SK-N-SH (cell line): ENCODE measurements around the gene GALM. TPM values are rescaled to one million over a fixed set of nuclear protein-coding genes. Genes with fewer than 3 reads are reported as not detected.

Source experiments
- CTCF ChIA-PET: fragments of 300-600, 350-600 bp; formaldehyde crosslinking; extraction: SDS; loops from one replicate; lab custom pipeline; 2021; lab: Yijun Ruan, JAX
- POLR2A ChIA-PET: fragments of 350-600 bp; sonication (Branson Sonifier 250); formaldehyde crosslinking; extraction: SDS; loops from one replicate; lab custom pipeline; 2020; ENCODE audit warnings: antibody characterized with exemption, inconsistent platforms; lab: Yijun Ruan, JAX
- DNase-seq: peaks from one replicate; pipeline ENCODE4 v3.0.0; 2012
- H2AFZ ChIP-seq: fragments of 200-600 bp; sonication (generic); 2 replicates; pipeline ENCODE4 v1.8.1; 2016; ENCODE audit warnings: antibody characterized with exemption, mild to moderate bottlenecking, low read depth
- H3F3A ChIP-seq: fragments of 200-600 bp; sonication (generic); replicated peaks from 2 replicates; pipeline ENCODE3; 2016; ENCODE audit warnings: antibody characterized with exemption, mild to moderate bottlenecking; ENCODE audit not compliant: insufficient read depth
- H3K27ac ChIP-seq, 2 experiments: fragments of 200-500 bp in 1 of 2; fragments of 200-600 bp in 1 of 2; sonication (Bioruptor generic) in 1 of 2; sonication (generic), shearing (Covaris generic) in 1 of 2; 2 replicates each; pipeline versions ENCODE4 v1.5.1 to v1.6.1; 2014 to 2016; ENCODE audit warnings: low read depth in 2 of 2, inconsistent platforms in 1 of 2, low read length in 1 of 2, mild to moderate bottlenecking in 1 of 2, mixed read lengths in 1 of 2
- H3K27me3 ChIP-seq: fragments of 200-600 bp; sonication (generic), shearing (Covaris generic); 2 replicates; pipeline ENCODE4 v1.6.1; 2016; ENCODE audit warnings: mixed run types; ENCODE audit not compliant: insufficient read depth
- H3K36me3 ChIP-seq, 2 experiments: fragments of 200-500 bp in 1 of 2; fragments of 200-600 bp in 1 of 2; sonication (Bioruptor generic) in 1 of 2; sonication (generic) in 1 of 2; replicated peaks in 1 of 2; 2 replicates each; pipeline versions ENCODE3 to v1.5.1; 2014 to 2016; ENCODE audit warnings: low read length in 1 of 2, mild to moderate bottlenecking in 1 of 2; ENCODE audit not compliant: insufficient read depth in 2 of 2, control insufficient read depth in 1 of 2
- H3K4me1 ChIP-seq, 2 experiments: fragments of 200-500 bp in 1 of 2; fragments of 200-600 bp in 1 of 2; sonication (Bioruptor generic) in 1 of 2; sonication (generic), shearing (Covaris generic) in 1 of 2; 2 replicates each; pipeline versions ENCODE4 v1.5.1 to v1.6.1; 2014 to 2016; ENCODE audit warnings: low read depth in 1 of 2, low read length in 1 of 2, mixed run types in 1 of 2; ENCODE audit not compliant: insufficient read depth in 2 of 2, control insufficient read depth in 1 of 2
- H3K4me2 ChIP-seq: fragments of 200-600 bp; sonication (generic), shearing (Covaris generic); 2 replicates; pipeline ENCODE4 v1.6.1; 2017; ENCODE audit warnings: mixed run types
- H3K4me3 ChIP-seq, 2 experiments: fragments of 200-500 bp in 1 of 2; fragments of 200-600 bp in 1 of 2; sonication (Bioruptor generic) in 1 of 2; sonication (generic), shearing (Covaris generic) in 1 of 2; 2 replicates each; pipeline versions ENCODE4 v1.5.1 to v1.8.1; 2014 to 2016; ENCODE audit warnings: low read depth in 2 of 2, inconsistent platforms in 1 of 2, low read length in 1 of 2, mild to moderate bottlenecking in 1 of 2, mixed read lengths in 1 of 2, moderate library complexity in 1 of 2
- H3K79me2 ChIP-seq: fragments of 200-600 bp; sonication (generic); 2 replicates; pipeline ENCODE4 v1.8.1; 2017; ENCODE audit warnings: mild to moderate bottlenecking; ENCODE audit not compliant: insufficient read depth
- H3K9ac ChIP-seq: fragments of 200-600 bp; sonication (generic); 2 replicates; pipeline ENCODE4 v1.6.1; 2017; ENCODE audit warnings: mixed run types
- H3K9me2 ChIP-seq: fragments of 200-600 bp; sonication (generic); 2 replicates; pipeline ENCODE4 v1.6.1; 2017; ENCODE audit warnings: mixed run types
- H3K9me3 ChIP-seq: fragments of 200-600 bp; sonication (generic); 2 replicates; pipeline ENCODE4 v1.6.1; 2017; ENCODE audit warnings: mixed run types, mild to moderate bottlenecking, moderate library complexity
- H4K20me1 ChIP-seq: fragments of 200-600 bp; sonication (generic); 2 replicates; pipeline ENCODE4 v1.6.1; 2017; ENCODE audit warnings: mild to moderate bottlenecking, mixed run types; ENCODE audit not compliant: insufficient read depth
- CHD2 ChIP-seq: fragments of 150-350 bp; IDR thresholded peaks from 2 replicates; pipeline ENCODE4 v1.6.1; 2018; ENCODE audit warnings: low read length; ENCODE audit not compliant: partially characterized antibody
- EZH2phosphoT487 ChIP-seq: fragments of 200-600 bp; sonication (generic); IDR thresholded peaks from 2 replicates; pipeline ENCODE4 v1.6.1; 2017; ENCODE audit warnings: low read depth, mixed run types, mild to moderate bottlenecking, antibody characterized with exemption, moderate library complexity, borderline replicate concordance
- FOXJ3 ChIP-seq: sonication (generic); formaldehyde crosslinking; IDR thresholded peaks from 2 replicates; pipeline ENCODE4 v1.5.1; 2020; ENCODE audit warnings: mild to moderate bottlenecking, missing genetic modification reagents
- FOXM1 ChIP-seq: IDR thresholded peaks from 2 replicates; pipeline ENCODE4 v1.4.0; 2012; ENCODE audit warnings: low read depth, mild to moderate bottlenecking
- GABPA ChIP-seq: IDR thresholded peaks from 2 replicates; pipeline ENCODE4 v1.4.0; 2012; ENCODE audit warnings: low read depth, mild to moderate bottlenecking
- GATA2 ChIP-seq: sonication (generic); formaldehyde crosslinking; IDR thresholded peaks from 2 replicates; pipeline ENCODE4 v1.5.0; 2020; ENCODE audit warnings: mild to moderate bottlenecking, missing genetic modification reagents
- MEF2A ChIP-seq: IDR thresholded peaks from 2 replicates; pipeline ENCODE4 v1.4.0; 2012; ENCODE audit warnings: low read depth, borderline replicate concordance
- NFIC ChIP-seq: IDR thresholded peaks from 2 replicates; pipeline ENCODE4 v1.4.0; 2012; ENCODE audit warnings: borderline replicate concordance
- POLR2AphosphoS5 ChIP-seq: IDR thresholded peaks from 2 replicates; pipeline ENCODE4 v1.6.1; 2012; ENCODE audit warnings: low read depth, low read length
- RAD21 ChIP-seq: IDR thresholded peaks from 2 replicates; pipeline ENCODE4 v1.6.1; 2012; ENCODE audit warnings: mild to moderate bottlenecking, low read length
- REST ChIP-seq: IDR thresholded peaks from 2 replicates; pipeline ENCODE4 v1.6.1; 2012; ENCODE audit warnings: mild to moderate bottlenecking, low read depth, low read length, moderate library complexity
- RXRA ChIP-seq: IDR thresholded peaks from 2 replicates; pipeline ENCODE4 v1.4.0; 2012; ENCODE audit warnings: low read depth, mild to moderate bottlenecking, borderline replicate concordance
- SIN3A ChIP-seq: IDR thresholded peaks from 2 replicates; pipeline ENCODE4 v1.6.1; 2012; ENCODE audit warnings: low read depth, mild to moderate bottlenecking, low read length, moderate library complexity, borderline replicate concordance
- SMC3 ChIP-seq: IDR thresholded peaks from 2 replicates; pipeline ENCODE4 v1.6.1; 2012; ENCODE audit warnings: low read depth, low read length, improper control_type of control experiment
- TAF1 ChIP-seq: IDR thresholded peaks from 2 replicates; pipeline ENCODE4 v1.6.1; 2012; ENCODE audit warnings: low read depth, mild to moderate bottlenecking, low read length, moderate library complexity, borderline replicate concordance
- TEAD4 ChIP-seq: IDR thresholded peaks from 2 replicates; pipeline ENCODE4 v1.4.0; 2012; ENCODE audit warnings: mild to moderate bottlenecking, borderline replicate concordance; ENCODE audit not compliant: insufficient read depth
- USF1 ChIP-seq: IDR thresholded peaks from 2 replicates; pipeline ENCODE4 v1.4.0; 2012; ENCODE audit warnings: low read depth, borderline replicate concordance
- USF2 ChIP-seq: fragments of 150-350 bp; IDR thresholded peaks from 2 replicates; pipeline ENCODE4 v1.6.1; 2017; ENCODE audit warnings: antibody characterized with exemption, low read length, low read depth, borderline replicate concordance
- YY1 ChIP-seq: IDR thresholded peaks from 2 replicates; pipeline ENCODE4 v1.4.0; 2012; ENCODE audit warnings: low read depth, mild to moderate bottlenecking
- ZBTB33 ChIP-seq: IDR thresholded peaks from 2 replicates; pipeline ENCODE4 v1.4.0; 2012; ENCODE audit warnings: low read depth, borderline replicate concordance
- WGBS: methylation state at CpG from one replicate; pipeline ENCODE4 v1.1.6; 2017; ENCODE audit warnings: low lambda C conversion rate; 5-methylcytosine and 5-hydroxymethylcytosine counted together
- polyA plus RNA-seq, 3 experiments: library from polyadenylated mRNA; depleted of rRNA; stranded (reverse); fragments of >200 nt; gene quantifications; 2 replicates each; pipeline ENCODE4 v1.2.3, GENCODE V29; 2012
- TF ChIP-seq, protein P1 (sequence below): IDR thresholded peaks from 2 replicates; pipeline ENCODE4; 2012

GALM gene
- polyA plus RNA-seq, 1 of the 3 experiments (the other 2 are of a cell fraction): 17.9 TPM

DNA sequence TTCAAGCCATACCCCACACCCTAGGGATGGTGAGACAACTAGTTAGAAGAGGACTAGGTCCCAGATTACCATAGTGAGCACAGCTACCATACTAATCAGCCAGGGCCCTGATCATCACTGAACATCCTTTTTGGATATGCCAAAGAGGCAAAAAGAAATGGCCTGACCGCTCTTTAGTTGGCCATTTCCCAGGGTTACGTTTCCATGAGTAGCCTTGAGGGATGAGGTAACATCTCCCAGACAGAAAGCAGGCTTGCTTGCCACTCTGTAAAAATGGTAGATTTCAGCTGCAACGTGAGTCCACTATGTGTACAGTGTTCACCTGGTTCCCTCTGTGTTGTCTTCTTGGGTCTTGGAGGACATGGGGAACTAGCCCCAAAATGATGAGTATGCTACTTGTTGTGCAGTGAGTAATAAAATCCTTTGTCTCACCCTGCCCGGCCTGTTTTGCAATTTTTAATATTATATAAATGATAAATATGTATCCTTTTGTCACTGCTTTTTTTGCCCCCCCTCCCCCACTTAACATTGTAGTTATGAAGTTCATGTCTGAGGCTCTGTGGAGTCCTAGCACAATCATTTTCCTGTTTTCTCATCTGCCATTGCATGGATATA, 8.9 kb upstream of the GALM start:
- H2AFZ ChIP-seq: no peak overlapping the region
- H4K20me1 ChIP-seq: no peaks in the 10 kb centered on the region
- no peak for DNase-seq
- no peaks in the 10 kb centered on the region for H3K36me3 ChIP-seq
- no peak overlapping the region for H3K27ac ChIP-seq
- no peaks in the 10 kb centered on the region for H3F3A ChIP-seq
- H3K4me2 ChIP-seq: no peak overlapping the region
- no peak overlapping the region for H3K9ac ChIP-seq
- no peaks in the 10 kb centered on the region for H3K9me2 ChIP-seq
- H3K4me1 ChIP-seq: no peaks in the 10 kb centered on the region
- H3K9me3 ChIP-seq: no peaks in the 10 kb centered on the region
- ChIA-PET POLR2A (no interaction called here), CTCF (no interaction called here)
- H3K4me3 ChIP-seq: no peak overlapping the region
- H3K79me2 ChIP-seq: no peaks in the 10 kb centered on the region
- TF ChIP-seq SMC3 (no peak), MEF2A (no peak), CHD2 (no peak), FOXM1 (no peak), ZBTB33 (no peak), SIN3A (no peak), FOXJ3 (no peak), USF2 (no peak), RXRA (no peak), GATA2 (CRISPR knock-in tag) (no peak)
- TF ChIP-seq, protein P1, sequence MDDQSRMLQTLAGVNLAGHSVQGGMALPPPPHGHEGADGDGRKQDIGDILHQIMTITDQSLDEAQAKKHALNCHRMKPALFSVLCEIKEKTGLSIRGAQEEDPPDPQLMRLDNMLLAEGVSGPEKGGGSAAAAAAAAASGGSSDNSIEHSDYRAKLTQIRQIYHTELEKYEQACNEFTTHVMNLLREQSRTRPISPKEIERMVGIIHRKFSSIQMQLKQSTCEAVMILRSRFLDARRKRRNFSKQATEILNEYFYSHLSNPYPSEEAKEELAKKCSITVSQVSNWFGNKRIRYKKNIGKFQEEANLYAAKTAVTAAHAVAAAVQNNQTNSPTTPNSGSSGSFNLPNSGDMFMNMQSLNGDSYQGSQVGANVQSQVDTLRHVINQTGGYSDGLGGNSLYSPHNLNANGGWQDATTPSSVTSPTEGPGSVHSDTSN: no peak
- 61% methylated on average over 4 of the region's 4 CpGs for WGBS
- no peaks in the 10 kb centered on the region for H3K27me3 ChIP-seq

- Histone ChIP-seq H3F3A (no peaks in the 10 kb centered on the region), H3K9me2 (no peaks in the 10 kb centered on the region), H3K27ac (no peak overlapping the region), H2AFZ (no peak overlapping the region), H3K36me3 (no peaks in the 10 kb centered on the region), H3K27me3 (no peaks in the 10 kb centered on the region), H4K20me1 (no peaks in the 10 kb centered on the region), H3K9me3 (no peaks in the 10 kb centered on the region), H3K79me2 (no peaks in the 10 kb centered on the region), H3K4me2 (no peak overlapping the region), H3K4me3 (no peak overlapping the region), H3K4me1 (no peaks in the 10 kb centered on the region), H3K9ac (no peak overlapping the region)
- POLR2A ChIA-PET: no interaction called here
- DNase-seq: no peak
- 60% methylated on average over 2 of the region's 2 CpGs for WGBS
- CTCF ChIA-PET: no interaction called here
- no peak for TF ChIP-seq YY1
- TF ChIP-seq NFIC: no peak
- no peak for TF ChIP-seq POLR2AphosphoS5
- no peak for TF ChIP-seq EZH2phosphoT487
- no peak for TF ChIP-seq CHD2
- no peak for TF ChIP-seq SMC3
- no peak for TF ChIP-seq RAD21
- no peak for TF ChIP-seq REST
- no peak for TF ChIP-seq USF1
- no peak for TF ChIP-seq TAF1
- TF ChIP-seq GABPA: no peak
- no peak for TF ChIP-seq TEAD4
Observed at GRCh38 chr2:38658613-38659012, 7.3 kb upstream of the GALM start.
